A673 (cell line): Measurements from ENCODE around the gene ACAD11. TPM values are rescaled to one million over a fixed set of nuclear protein-coding genes. Genes with fewer than 3 reads are reported as not detected.
A peak's percentile ranks its signal among the peaks of the same experiment; 100 is the strongest.

Experiments used
- BruUV-seq: library from RNA; stranded (reverse); fragments of 400-500 nt; replicated peaks from 2 replicates; lab custom pipeline; 2021; lab: Mats Ljungman, UMichigan
- CTCF ChIA-PET: fragments of 300-600 bp; sonication (Branson Sonifier 250); formaldehyde crosslinking; loops from one replicate; lab custom pipeline; 2022; ENCODE audit warnings: antibody characterized with exemption; lab: Charles Lee
- POLR2A ChIA-PET: fragments of 300-600 bp; sonication (Branson Sonifier 250); formaldehyde crosslinking; loops from one replicate; lab custom pipeline; 2022; ENCODE audit warnings: antibody characterized with exemption; ENCODE audit not compliant: low non-redundant PET; lab: Charles Lee
- DNase-seq: peaks from one replicate; pipeline ENCODE4 v3.0.0-alpha.2; 2015; ENCODE audit warnings: low spot score
- H3K27ac ChIP-seq: fragments of 200-600 bp; sonication (generic); 2 replicates; pipeline ENCODE4 v1.5.1; 2016; ENCODE audit warnings: mixed run types, low read depth, mild to moderate bottlenecking, mixed read lengths, antibody characterized with exemption, low read length; ENCODE audit not compliant: poor library complexity, severe bottlenecking
- H3K27me3 ChIP-seq: fragments of 200-600 bp; sonication (generic); replicated peaks from 2 replicates; pipeline ENCODE4 v1.6.1; 2017; ENCODE audit warnings: mixed run types, low read depth, mild to moderate bottlenecking, mixed read lengths, antibody characterized with exemption, low read length; ENCODE audit not compliant: insufficient read depth, poor library complexity
- H3K36me3 ChIP-seq: fragments of 200-600 bp; sonication (generic); 2 replicates; pipeline ENCODE4 v1.6.1; 2016; ENCODE audit warnings: mixed run types, mild to moderate bottlenecking, mixed read lengths, antibody characterized with exemption, low read length; ENCODE audit not compliant: insufficient read depth, poor library complexity, severe bottlenecking
- H3K4me1 ChIP-seq: fragments of 200-600 bp; sonication (generic); 2 replicates; pipeline ENCODE4 v1.6.1; 2017; ENCODE audit warnings: mixed run types, mild to moderate bottlenecking, mixed read lengths, antibody characterized with exemption, low read length; ENCODE audit not compliant: insufficient read depth, poor library complexity, severe bottlenecking
- H3K4me3 ChIP-seq: fragments of 200-600 bp; sonication (generic); 2 replicates; pipeline ENCODE4 v1.5.1; 2016; ENCODE audit warnings: low read depth, mixed run types, mild to moderate bottlenecking, mixed read lengths, low read length; ENCODE audit not compliant: poor library complexity, severe bottlenecking
- H3K9me3 ChIP-seq: fragments of 200-600 bp; sonication (generic); 2 replicates; pipeline ENCODE4 v1.6.1; 2016; ENCODE audit warnings: mixed run types, low read depth, mild to moderate bottlenecking, mixed read lengths, antibody characterized with exemption, low read length; ENCODE audit not compliant: poor library complexity, severe bottlenecking
- CTCF ChIP-seq: fragments of 300-800, 200-600 bp; sonication (generic); conservative IDR thresholded peaks from 2 replicates; pipeline ENCODE4 v1.5.1; 2017; ENCODE audit warnings: low read depth, mild to moderate bottlenecking, antibody characterized with exemption, low read length, moderate library complexity, mixed read lengths
- EZH2 ChIP-seq: fragments of 200-600 bp; sonication (generic); IDR thresholded peaks from 2 replicates; pipeline ENCODE4 v1.6.1; 2017; ENCODE audit warnings: borderline replicate concordance, low read depth, mild to moderate bottlenecking, mixed read lengths, antibody characterized with exemption, low read length; ENCODE audit not compliant: poor library complexity, severe bottlenecking
- intact Hi-C: fragments of 100-400 bp; cut with micrococcal nuclease; formaldehyde crosslinking; loops from one replicate; pipeline ENCODE4 v1.10.0; 2022; ENCODE audit not compliant: unreplicated experiment
- total RNA-seq: library from RNA; stranded (reverse); gene quantifications from 2 replicates; pipeline ENCODE4 v1.2.3, GENCODE V29; 2021

ACAD11 gene
- total RNA-seq, 1 experiment from 2014 or later: 10.4 TPM

- no peak overlapping the region for H3K27ac ChIP-seq
- no peaks in the 10 kb centered on the region for H3K36me3 ChIP-seq
- H3K4me3 ChIP-seq: no peak overlapping the region
- H3K9me3 ChIP-seq: no peaks in the 10 kb centered on the region
- H3K27me3 ChIP-seq: no peaks in the 10 kb centered on the region
- peaks cover 18% of the 10 kb centered on the region for H3K4me1 ChIP-seq
- no peak for TF ChIP-seq EZH2
- TF ChIP-seq CTCF: no peak
- intact Hi-C loops: no loop called here
- POLR2A ChIA-PET: no interaction called here
- BruUV-seq: no TSS peak
- peak; percentile 24 for DNase-seq
- CTCF ChIA-PET: no interaction called here
These were observed 64.6 kb downstream of the ACAD11 start for GRCh38 chr3:132595014-132595413.

GRCh38 chr3:132594498-132594897, 65.1 kb downstream of the ACAD11 start:
- Histone ChIP-seq H3K36me3 (no peaks in the 10 kb centered on the region), H3K27ac (no peak overlapping the region), H3K27me3 (no peaks in the 10 kb centered on the region), H3K4me3 (no peak overlapping the region), H3K4me1 (peaks cover 18% of the 10 kb centered on the region), H3K9me3 (no peaks in the 10 kb centered on the region)
- no peak for TF ChIP-seq EZH2
- TF ChIP-seq CTCF: no peak
- BruUV-seq: no TSS peak
- intact Hi-C loops: no loop called here
- POLR2A ChIA-PET: no interaction called here
- no peak for DNase-seq
- CTCF ChIA-PET: interaction anchor here (0.6 kb wide), 1 partner anchor 34 kb away, joined by 3 read pairs; no protein-coding TSS in a partner anchor

- no TSS peak for BruUV-seq
- POLR2A ChIA-PET: no interaction called here
These were observed 65.7 kb downstream of the ACAD11 start for GRCh38 chr3:132593947-132594323.

More at GRCh38 chr3:132593947-132594323, 65.7 kb downstream of the ACAD11 start:
- H3K4me3 ChIP-seq: no peak overlapping the region
- intact Hi-C loops: no loop called here
- peak; percentile 26 for DNase-seq
- no peak overlapping the region for H3K27ac ChIP-seq
- no peak for TF ChIP-seq CTCF
- TF ChIP-seq EZH2: no peak
- H3K27me3 ChIP-seq: no peaks in the 10 kb centered on the region
- peaks cover 18% of the 10 kb centered on the region for H3K4me1 ChIP-seq
- no peaks in the 10 kb centered on the region for H3K9me3 ChIP-seq
- H3K36me3 ChIP-seq: no peaks in the 10 kb centered on the region
- CTCF ChIA-PET: interaction anchor here (0.6 kb wide), 1 partner anchor 34 kb away, joined by 3 read pairs; no protein-coding TSS in a partner anchor
